Measurements from ENCODE around the gene GNG7. TPM values are rescaled to one million over a fixed set of nuclear protein-coding genes. Genes with fewer than 3 reads are reported as not detected.

Gene GNG7
- total and polyA plus RNA-seq, 2 donors (not counting 3 experiments of a cell fraction or from before 2014, with no cell fraction given): 0.29 to 0.84 TPM

DNA sequence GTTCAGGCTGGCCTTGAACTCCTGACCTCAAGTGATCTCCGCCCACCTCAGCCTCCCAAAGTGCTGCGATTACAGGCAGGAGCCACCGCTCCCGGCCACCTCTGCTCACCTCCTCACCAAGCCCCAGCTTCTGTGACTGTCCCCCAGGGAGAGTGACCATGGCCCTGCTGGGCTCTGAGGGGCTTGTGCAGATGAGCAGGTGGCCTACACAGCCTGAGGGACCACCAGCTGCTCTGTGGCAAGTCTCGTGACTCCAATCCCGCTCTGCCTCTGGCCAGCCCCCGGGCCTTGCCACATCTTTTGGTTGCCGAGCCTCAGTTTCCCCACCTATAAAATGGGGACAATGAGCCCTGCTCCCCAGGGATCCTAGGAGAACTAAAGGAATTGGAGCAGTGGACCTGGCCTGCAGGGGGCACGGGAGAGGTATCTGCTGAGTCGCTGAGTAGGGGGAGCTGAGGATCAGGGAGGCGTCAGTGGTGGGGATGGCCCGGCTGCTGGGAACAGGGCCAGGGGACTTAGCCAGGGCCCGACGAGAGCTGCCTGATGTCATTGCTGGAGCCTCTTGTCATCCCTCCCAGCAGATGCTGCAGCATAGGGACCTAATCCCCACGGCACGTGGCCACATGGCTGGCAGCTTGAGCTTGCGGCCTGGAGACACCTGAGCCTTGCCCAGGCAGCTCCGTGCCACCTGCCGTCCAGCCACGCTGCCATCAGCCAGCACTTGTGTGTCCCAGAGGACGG, 151.9 kb downstream of the GNG7 start:
- H3K27me3 ChIP-seq (ENCODE audit: control insufficient read depth in 2 of 2, insufficient read depth in 2 of 2, low read length in 2 of 2): no peaks in the 10 kb centered on the region
- no TSS peak for BruUV-seq (replicated peaks)
- ChIA-PET CTCF (interaction anchor here (0.6 kb wide), 1 partner anchor 276 kb away, joined by 3 read pairs; no protein-coding TSS in a partner anchor), POLR2A (no interaction called here)
- intact Hi-C loops (cut with micrococcal nuclease): no loop called here
- H3K79me2 ChIP-seq (ENCODE audit: control insufficient read depth, insufficient read depth, low read length): no peaks in the 10 kb centered on the region
- H3K4me2 ChIP-seq (ENCODE audit: insufficient read depth, low read length): no peak overlapping the region
- peaks cover 29% of the 10 kb centered on the region for H3K4me1 ChIP-seq (ENCODE audit: control insufficient read depth, extremely low read depth, insufficient read depth, low read length)
- H2AFZ ChIP-seq (ENCODE audit: low read depth, low read length): no peak overlapping the region
- H3K36me3 ChIP-seq (ENCODE audit: control insufficient read depth in 2 of 2, extremely low read depth in 1 of 2, insufficient read depth in 2 of 2, low read length in 2 of 2): no peaks in the 10 kb centered on the region
- DNase-seq (ENCODE audit: low read depth, low spot score): no peak
- H3K9me1 ChIP-seq (replicated peaks; ENCODE audit: control insufficient read depth, extremely low read depth, insufficient read depth, low read length): no peaks in the 10 kb centered on the region
- TF ChIP-seq POLR2AphosphoS5 (IDR thresholded peaks at IDR 0.05; ENCODE audit: insufficient read depth, low read depth, low read length): no peak
- TF ChIP-seq FOS (IDR thresholded peaks at IDR 0.05; ENCODE audit: borderline replicate concordance, insufficient read depth, low read length): no peak
- no peak for TF ChIP-seq EZH2 (IDR thresholded peaks at IDR 0.05; ENCODE audit: borderline replicate concordance, low read depth, low read length, severe bottlenecking)
- TF ChIP-seq CTCF (IDR thresholded peaks at IDR 0.05; ENCODE audit: extremely low read depth in 1 of 2, insufficient read depth in 1 of 2, low read depth in 1 of 2, low read length in 2 of 2): no peak
- TF ChIP-seq, protein P1, sequence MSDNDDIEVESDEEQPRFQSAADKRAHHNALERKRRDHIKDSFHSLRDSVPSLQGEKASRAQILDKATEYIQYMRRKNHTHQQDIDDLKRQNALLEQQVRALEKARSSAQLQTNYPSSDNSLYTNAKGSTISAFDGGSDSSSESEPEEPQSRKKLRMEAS (IDR thresholded peaks at IDR 0.05; ENCODE audit: insufficient read depth, insufficient read length): no peak
- no peak for TF ChIP-seq GATA2 (IDR thresholded peaks at IDR 0.05; ENCODE audit: insufficient read depth, insufficient read length, low read depth, low read length)
- TF ChIP-seq JUN (IDR thresholded peaks at IDR 0.05; ENCODE audit: borderline replicate concordance, insufficient read depth, insufficient read length, low read depth): no peak
- TF ChIP-seq POLR2A (IDR thresholded peaks at IDR 0.05; ENCODE audit: low read depth, low read length): no peak
- TF ChIP-seq MYC (IDR thresholded peaks at IDR 0.05; ENCODE audit: low read depth, low read length): no peak
- FAIRE-seq: no peak
- dilution Hi-C loops (cut with MboI; ENCODE audit: extremely low pct_ligation_motif_present, low sequenced_read_pairs): no loop called here
- no peak overlapping the region for H3K4me3 ChIP-seq (replicated peaks in 1 of 3; ENCODE audit: insufficient read depth in 1 of 3, low read depth in 1 of 3, low read length in 3 of 3)
- H3K27ac ChIP-seq (ENCODE audit: insufficient read depth, low read depth, low read length): no peak overlapping the region
- H3K9ac ChIP-seq (replicated peaks; ENCODE audit: extremely low read depth, insufficient read depth, low read length): no peak overlapping the region
- H3K9me3 ChIP-seq (replicated peaks; ENCODE audit: control insufficient read depth, insufficient read depth, low read length): no peaks in the 10 kb centered on the region
- no peaks in the 10 kb centered on the region for H4K20me1 ChIP-seq (replicated peaks; ENCODE audit: control insufficient read depth, extremely low read depth, insufficient read depth, low read length)

Data from endothelial cell of umbilical vein (primary cell).